DND-41 (cell line): ENCODE measurements around the gene IQCE.

Experiments used
- ATAC-seq: fragments of 200-7000 bp; cut with Tn5 transposase; 3 replicates; pipeline ENCODE4 v1.9.1; 2021; ENCODE audit warnings: low read depth; ENCODE audit not compliant: insufficient read depth
- DNase-seq: peaks from one replicate; pipeline ENCODE4 v3.0.0-alpha.2; 2020
- H2AFZ ChIP-seq: 2 replicates; pipeline ENCODE4 v1.6.0; 2012; ENCODE audit warnings: low read depth, low read length
- H3K27ac ChIP-seq: 2 replicates; pipeline ENCODE4 v1.5.1; 2012; ENCODE audit warnings: low read length, inconsistent platforms
- H3K27me3 ChIP-seq: fragments of 200-600 bp; sonication (generic); 2 replicates; pipeline ENCODE4 v1.6.0; 2012; ENCODE audit warnings: low read length, mild to moderate bottlenecking, inconsistent platforms; ENCODE audit not compliant: insufficient read depth, poor library complexity
- H3K36me3 ChIP-seq: 2 replicates; pipeline ENCODE4 v1.5.1; 2012; ENCODE audit warnings: low read length, inconsistent platforms; ENCODE audit not compliant: insufficient read depth
- H3K4me1 ChIP-seq: 2 replicates; pipeline ENCODE4 v1.5.1; 2012; ENCODE audit warnings: mild to moderate bottlenecking, low read length; ENCODE audit not compliant: insufficient read depth
- H3K4me2 ChIP-seq: 2 replicates; pipeline ENCODE4 v1.6.0; 2012; ENCODE audit warnings: mild to moderate bottlenecking, moderate library complexity, low read length, inconsistent platforms; ENCODE audit not compliant: insufficient read depth
- H3K4me3 ChIP-seq, 2 experiments: fragments of 200-600 bp in 1 of 2; shearing (Covaris generic) in 1 of 2; 2 replicates each; pipeline ENCODE4 v1.5.1; 2012 to 2016; ENCODE audit warnings: inconsistent platforms in 2 of 2, low read length in 2 of 2, mild to moderate bottlenecking in 2 of 2, low read depth in 1 of 2, moderate library complexity in 1 of 2
- H3K79me2 ChIP-seq: 2 replicates; pipeline ENCODE4 v1.6.0; 2012; ENCODE audit warnings: low read length, inconsistent platforms; ENCODE audit not compliant: insufficient read depth
- H3K9ac ChIP-seq: 2 replicates; pipeline ENCODE4 v1.6.0; 2012; ENCODE audit warnings: low read depth, mild to moderate bottlenecking, inconsistent platforms, low read length, moderate library complexity
- H3K9me3 ChIP-seq: 2 replicates; pipeline ENCODE4 v1.5.1; 2012; ENCODE audit warnings: low read length, moderate library complexity, mild to moderate bottlenecking, inconsistent platforms; ENCODE audit not compliant: insufficient read depth, severe bottlenecking
- H4K20me1 ChIP-seq: 2 replicates; pipeline ENCODE4 v1.6.0; 2012; ENCODE audit warnings: low read length; ENCODE audit not compliant: insufficient read depth
- EZH2 ChIP-seq: IDR thresholded peaks from 3 replicates; pipeline ENCODE4 v1.6.1; 2012; ENCODE audit warnings: borderline replicate concordance, low read depth, mild to moderate bottlenecking, moderate library complexity, low read length, inconsistent platforms; ENCODE audit not compliant: severe bottlenecking
- TF ChIP-seq, protein P1 (sequence below): IDR thresholded peaks from 2 replicates; pipeline ENCODE4 v1.5.1; 2012; ENCODE audit warnings: borderline replicate concordance, low read length, moderate library complexity, mild to moderate bottlenecking; ENCODE audit not compliant: poor library complexity, severe bottlenecking; ENCODE audit errors: extremely low read depth

The IQCE gene

DNA sequence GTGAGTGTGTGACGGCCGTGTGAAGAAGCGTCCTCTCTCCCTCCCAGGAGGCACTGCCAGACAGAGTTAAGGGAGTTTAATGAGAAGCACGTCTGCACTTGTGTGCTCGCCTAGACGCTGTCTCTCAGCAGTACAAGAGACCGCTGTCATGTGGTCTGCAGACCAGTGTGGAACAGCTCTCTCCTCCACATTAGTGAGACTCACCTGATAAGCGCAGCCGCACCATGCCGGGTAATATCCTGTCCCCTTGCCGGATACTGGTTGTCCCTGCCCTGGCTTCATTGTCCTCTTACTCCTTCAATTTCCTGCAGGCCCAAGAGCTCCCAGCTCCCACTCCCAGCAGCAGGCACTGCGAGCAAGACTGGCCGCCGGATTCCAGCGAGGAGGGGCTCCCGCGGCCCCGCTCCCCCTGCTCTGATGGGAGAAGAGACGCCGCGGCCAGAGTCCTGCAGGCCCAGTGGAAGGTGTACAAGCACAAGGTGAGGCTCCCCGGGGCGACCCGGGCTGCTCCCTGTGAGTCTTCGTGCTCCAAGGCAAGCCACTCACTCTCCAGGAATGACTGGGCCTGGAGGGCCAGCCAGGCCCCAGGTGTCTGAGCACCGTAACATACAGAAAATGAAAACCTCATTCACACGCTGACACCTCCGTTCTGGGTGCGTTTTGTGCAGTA is 39.5 kb downstream of the IQCE start:
- ATAC-seq, result no peak
- Histone ChIP-seq H3K4me3 (no peak overlapping the region), H3K27me3 (no peaks in the 10 kb centered on the region), H3K36me3 (peaks cover 21% of the 10 kb centered on the region), H4K20me1 (peaks cover 1% of the 10 kb centered on the region), H3K4me1 (no peaks in the 10 kb centered on the region), H3K79me2 (no peaks in the 10 kb centered on the region), H3K27ac (no peak overlapping the region), H3K9me3 (no peaks in the 10 kb centered on the region), H3K4me2 (no peak overlapping the region), H2AFZ (no peak overlapping the region), H3K9ac (no peak overlapping the region)
- no peak for DNase-seq
- TF ChIP-seq, protein P1, sequence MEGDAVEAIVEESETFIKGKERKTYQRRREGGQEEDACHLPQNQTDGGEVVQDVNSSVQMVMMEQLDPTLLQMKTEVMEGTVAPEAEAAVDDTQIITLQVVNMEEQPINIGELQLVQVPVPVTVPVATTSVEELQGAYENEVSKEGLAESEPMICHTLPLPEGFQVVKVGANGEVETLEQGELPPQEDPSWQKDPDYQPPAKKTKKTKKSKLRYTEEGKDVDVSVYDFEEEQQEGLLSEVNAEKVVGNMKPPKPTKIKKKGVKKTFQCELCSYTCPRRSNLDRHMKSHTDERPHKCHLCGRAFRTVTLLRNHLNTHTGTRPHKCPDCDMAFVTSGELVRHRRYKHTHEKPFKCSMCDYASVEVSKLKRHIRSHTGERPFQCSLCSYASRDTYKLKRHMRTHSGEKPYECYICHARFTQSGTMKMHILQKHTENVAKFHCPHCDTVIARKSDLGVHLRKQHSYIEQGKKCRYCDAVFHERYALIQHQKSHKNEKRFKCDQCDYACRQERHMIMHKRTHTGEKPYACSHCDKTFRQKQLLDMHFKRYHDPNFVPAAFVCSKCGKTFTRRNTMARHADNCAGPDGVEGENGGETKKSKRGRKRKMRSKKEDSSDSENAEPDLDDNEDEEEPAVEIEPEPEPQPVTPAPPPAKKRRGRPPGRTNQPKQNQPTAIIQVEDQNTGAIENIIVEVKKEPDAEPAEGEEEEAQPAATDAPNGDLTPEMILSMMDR, result no peak
- TF ChIP-seq EZH2, result no peak

DNA sequence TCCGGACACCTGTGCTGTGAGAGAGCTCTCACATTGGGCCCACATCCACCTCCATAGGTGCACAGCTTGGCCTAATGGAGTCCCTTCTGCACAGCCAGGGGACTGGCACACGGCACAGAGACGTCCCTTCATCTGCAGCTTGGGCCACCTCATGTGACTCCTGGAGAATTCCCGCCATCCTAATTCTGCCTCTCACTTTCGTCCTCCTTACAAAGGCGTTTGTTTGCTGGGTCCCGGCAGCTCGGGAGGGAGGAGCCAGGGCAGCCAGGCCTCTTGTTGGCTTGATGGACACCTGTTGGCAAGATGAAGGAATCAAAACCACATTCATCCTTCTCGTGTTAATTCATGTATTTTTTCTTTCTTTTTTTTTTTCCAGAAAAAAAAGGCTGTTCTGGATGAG is 42.3 kb downstream of the IQCE start:
- Histone ChIP-seq H3K79me2 (no peaks in the 10 kb centered on the region), H3K36me3 (peaks cover 4% of the 10 kb centered on the region), H3K27ac (no peak overlapping the region), H4K20me1 (peaks cover 4% of the 10 kb centered on the region; the same call in 1 of the 2 replicates), H3K9ac (no peak overlapping the region), H3K4me3 (no peak overlapping the region), H3K4me1 (no peaks in the 10 kb centered on the region), H3K27me3 (no peaks in the 10 kb centered on the region), H3K4me2 (no peak overlapping the region), H3K9me3 (no peaks in the 10 kb centered on the region), H2AFZ (no peak overlapping the region)
- no peak for ATAC-seq
- no peak for DNase-seq
- TF ChIP-seq, protein P1, result no peak
- TF ChIP-seq EZH2, result no peak

DNA sequence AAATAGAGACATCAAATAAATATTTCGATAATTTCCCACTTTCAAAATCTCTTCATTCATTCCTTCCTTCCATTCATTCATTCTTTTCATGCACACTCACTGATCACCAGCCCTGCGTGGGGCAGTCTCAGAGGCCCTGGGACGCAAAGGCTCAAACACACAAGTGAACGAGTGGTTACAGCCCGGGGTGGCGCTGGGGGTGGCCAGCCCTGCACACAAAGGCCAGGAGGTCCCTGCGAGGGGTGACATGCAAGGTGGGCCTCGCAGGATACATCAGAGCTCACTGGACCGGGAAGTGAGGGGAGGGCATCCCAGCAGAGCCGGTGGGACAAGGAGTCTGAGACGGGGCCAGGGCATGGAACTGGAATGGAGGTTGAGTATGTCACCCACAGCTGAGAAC is 43.1 kb downstream of the IQCE start:
- Histone ChIP-seq H3K36me3 (peaks cover 4% of the 10 kb centered on the region), H3K79me2 (no peaks in the 10 kb centered on the region), H4K20me1 (peaks cover 4% of the 10 kb centered on the region; the same call in 1 of the 2 replicates), H3K9me3 (no peaks in the 10 kb centered on the region), H3K4me3 (no peak overlapping the region), H3K4me1 (no peaks in the 10 kb centered on the region), H3K27ac (no peak overlapping the region), H3K4me2 (no peak overlapping the region), H3K9ac (no peak overlapping the region), H2AFZ (no peak overlapping the region), H3K27me3 (no peaks in the 10 kb centered on the region)
- ATAC-seq (no peak), DNase-seq (no peak)
- TF ChIP-seq EZH2, result no peak
- TF ChIP-seq, protein P1, result no peak
